HG03521 (cell line): ENCODE measurements around the gene OR11G2.
"Not testable (repeated sequence)": the region's sequence is repeated elsewhere in the genome, so short reads cannot be mapped to it uniquely, and the experiment has no call there.

Experiments
- ATAC-seq: cut with Tn5 transposase; IDR thresholded peaks from one replicate; pipeline ENCODE4 v1.9.1; 2021; ENCODE audit warnings: mild to moderate bottlenecking, moderate library complexity; ENCODE audit not compliant: unreplicated experiment

Gene OR11G2

GRCh38 chr14:20190596-20190995, at the start of gene OR11G2:
TSS of gene OR11G2 (plus strand) at chr14:20190896. CDS start at chr14:20197438, 6,542 bp downstream.
- no peak for ATAC-seq

- no peak for ATAC-seq
Observed at GRCh38 chr14:20143911-20144310, 46.8 kb upstream of the OR11G2 start.

GRCh38 chr14:20144820-20145219, 45.9 kb upstream of the OR11G2 start:
- ATAC-seq = no peak

GRCh38 chr14:20164462-20164861, 26.2 kb upstream of the OR11G2 start:
- no peak for ATAC-seq

GRCh38 chr14:20167091-20167490, 23.6 kb upstream of the OR11G2 start:
- ATAC-seq = no peak

- ATAC-seq = not testable (repeated sequence)
Observed at GRCh38 chr14:20169852-20170251, 20.8 kb upstream of the OR11G2 start.

- ATAC-seq = not testable (repeated sequence)
Observed at GRCh38 chr14:20174205-20174604, 16.5 kb upstream of the OR11G2 start.

- ATAC-seq = no peak
Observed at GRCh38 chr14:20176330-20176729, 14.4 kb upstream of the OR11G2 start.

- no peak for ATAC-seq
Observed at GRCh38 chr14:20177433-20177974, 13.2 kb upstream of the OR11G2 start.

- ATAC-seq = no peak
Observed at GRCh38 chr14:20179218-20179617, 11.5 kb upstream of the OR11G2 start.

- ATAC-seq = no peak
Observed at GRCh38 chr14:20179880-20180279, 10.8 kb upstream of the OR11G2 start.

- no peak for ATAC-seq
Observed at GRCh38 chr14:20180486-20180885, 10.2 kb upstream of the OR11G2 start.

GRCh38 chr14:20184181-20184580, 6.5 kb upstream of the OR11G2 start:
- no peak for ATAC-seq

- ATAC-seq = no peak
Observed at GRCh38 chr14:20191396-20191795, 700 bp downstream of the OR11G2 start.

GRCh38 chr14:20194101-20194500, 3.4 kb downstream of the OR11G2 start:
- ATAC-seq = no peak

GRCh38 chr14:20195170-20195569, 4.5 kb downstream of the OR11G2 start:
- ATAC-seq = not testable (repeated sequence)

- ATAC-seq = no peak
Observed at GRCh38 chr14:20195911-20196310, 5.2 kb downstream of the OR11G2 start.

- no peak for ATAC-seq
Observed at GRCh38 chr14:20197459-20197858, 6.8 kb downstream of the OR11G2 start.

GRCh38 chr14:20198991-20199390, 8.3 kb downstream of the OR11G2 start:
- ATAC-seq = no peak

- ATAC-seq = no peak
Observed at GRCh38 chr14:20204721-20205120, 14.0 kb downstream of the OR11G2 start.

- no peak for ATAC-seq
Observed at GRCh38 chr14:20209595-20209994, 18.9 kb downstream of the OR11G2 start.

- not testable (repeated sequence) for ATAC-seq
Observed at GRCh38 chr14:20212406-20212805, 21.7 kb downstream of the OR11G2 start.

GRCh38 chr14:20215196-20215595, 24.5 kb downstream of the OR11G2 start:
- no peak for ATAC-seq
